Neuronal stem cell (in vitro differentiated cells): ENCODE measurements around the gene HSP90AA1.
A peak's percentile ranks its signal among the peaks of the same experiment; 100 is the strongest.
"Not testable (repeated sequence)": the region's sequence is repeated elsewhere in the genome, so short reads cannot be mapped to it uniquely, and the experiment has no call there.

Source experiments
- DNase-seq: peaks from one replicate; pipeline ENCODE4 v3.0.0-alpha.2; 2013; ENCODE audit warnings: low spot score
- H2AFZ ChIP-seq: one replicate; pipeline ENCODE4 v1.6.1; 2013; ENCODE audit warnings: mild to moderate bottlenecking, low read length, inconsistent platforms
- H2AK5ac ChIP-seq: 2 replicates; pipeline ENCODE4 v1.6.1; 2013; ENCODE audit warnings: low read depth, mild to moderate bottlenecking, inconsistent platforms, low read length, moderate library complexity, mixed read lengths
- H2BK120ac ChIP-seq: 2 replicates; pipeline ENCODE4 v1.6.1; 2013; ENCODE audit warnings: low read depth, mild to moderate bottlenecking, inconsistent platforms, low read length, moderate library complexity, mixed read lengths
- H2BK12ac ChIP-seq: one replicate; pipeline ENCODE4 v1.6.1; 2013; ENCODE audit warnings: low read length, inconsistent platforms
- H2BK15ac ChIP-seq: 2 replicates; pipeline ENCODE4 v1.6.1; 2013; ENCODE audit warnings: mild to moderate bottlenecking, low read length, inconsistent platforms, mixed read lengths
- H2BK5ac ChIP-seq: one replicate; pipeline ENCODE4 v1.6.1; 2013; ENCODE audit warnings: inconsistent platforms, mild to moderate bottlenecking, low read length, moderate library complexity
- H3K14ac ChIP-seq: one replicate; pipeline ENCODE4 v1.6.1; 2013; ENCODE audit warnings: low read length, inconsistent platforms
- H3K18ac ChIP-seq: 2 replicates; pipeline ENCODE4 v1.6.1; 2013; ENCODE audit warnings: low read length, inconsistent platforms
- H3K23ac ChIP-seq: 2 replicates; pipeline ENCODE4 v1.6.1; 2013; ENCODE audit warnings: low read depth, mild to moderate bottlenecking, mixed read lengths, low read length, inconsistent platforms; ENCODE audit not compliant: poor library complexity
- H3K27ac ChIP-seq: replicated peaks from 3 replicates; pipeline ENCODE4 v1.5.1; 2013; ENCODE audit warnings: low read length, inconsistent platforms
- H3K27me3 ChIP-seq, 3 experiments: 2 replicates each; pipeline ENCODE4 v1.6.1; 2013; ENCODE audit warnings: low read length in 3 of 3, mild to moderate bottlenecking in 2 of 3, inconsistent platforms in 1 of 3, low read depth in 1 of 3, mixed read lengths in 1 of 3, moderate library complexity in 1 of 3; ENCODE audit not compliant: control insufficient read depth in 3 of 3, insufficient read depth in 3 of 3
- H3K36me3 ChIP-seq, 2 donors: replicated peaks in 1 of 2; 2 replicates each; pipeline ENCODE4 v1.6.1; 2013; ENCODE audit warnings: low read length in 2 of 2; ENCODE audit not compliant: control insufficient read depth in 2 of 2, insufficient read depth in 2 of 2
- H3K4ac ChIP-seq: 2 replicates; pipeline ENCODE4 v1.6.1; 2013; ENCODE audit warnings: inconsistent platforms, mild to moderate bottlenecking, low read length, moderate library complexity
- H3K4me1 ChIP-seq, 2 donors: 1 replicate in 1 of 2; 2 replicates in 1 of 2; pipeline ENCODE4 v1.6.1; 2013; ENCODE audit warnings: low read length in 2 of 2, low read depth in 1 of 2; ENCODE audit not compliant: control insufficient read depth in 2 of 2, insufficient read depth in 1 of 2
- H3K4me2 ChIP-seq: one replicate; pipeline ENCODE4 v1.6.1; 2013; ENCODE audit warnings: mild to moderate bottlenecking, low read length, inconsistent platforms; ENCODE audit not compliant: insufficient read depth, poor library complexity, severe bottlenecking
- H3K4me3 ChIP-seq, 2 donors: 2 replicates each; pipeline ENCODE4 v1.5.1; 2013; ENCODE audit warnings: low read length in 2 of 2, mild to moderate bottlenecking in 2 of 2, inconsistent platforms in 1 of 2, moderate library complexity in 1 of 2
- H3K79me1 ChIP-seq: one replicate; pipeline ENCODE4 v1.6.1; 2013; ENCODE audit warnings: low read depth, mild to moderate bottlenecking, inconsistent platforms, low read length, moderate library complexity
- H3K9ac ChIP-seq: one replicate; pipeline ENCODE4 v1.6.1; 2013; ENCODE audit warnings: mild to moderate bottlenecking, low read depth, low read length, inconsistent platforms; ENCODE audit not compliant: poor library complexity
- H3K9me3 ChIP-seq, 2 donors: replicated peaks in 1 of 2; 2 replicates each; pipeline versions ENCODE3 to v1.6.1; 2013; ENCODE audit warnings: low read length in 2 of 2, mild to moderate bottlenecking in 2 of 2, inconsistent platforms in 1 of 2, low read depth in 1 of 2, mixed read lengths in 1 of 2, moderate library complexity in 1 of 2; ENCODE audit not compliant: control insufficient read depth in 2 of 2, insufficient read depth in 1 of 2
- H4K8ac ChIP-seq: one replicate; pipeline ENCODE4 v1.6.1; 2013; ENCODE audit warnings: low read depth, mild to moderate bottlenecking, inconsistent platforms, low read length, moderate library complexity
- H4K91ac ChIP-seq: one replicate; pipeline ENCODE4 v1.6.1; 2013; ENCODE audit warnings: low read length, low read depth, mild to moderate bottlenecking, inconsistent platforms; ENCODE audit not compliant: poor library complexity
- WGBS, 2 donors: extraction: QIAGEN DNeasy Blood & Tissue Kit; methylation state at CpG; one replicate each; pipeline ENCODE4 v1.1.7; 2013; ENCODE audit warnings: missing lambda C conversion rate in 2 of 2, mixed read lengths in 1 of 2; ENCODE audit not compliant: insufficient read length in 2 of 2, insufficient replicate concordance in 1 of 2; ENCODE audit errors: extremely low coverage in 2 of 2; 5-methylcytosine and 5-hydroxymethylcytosine counted together

The HSP90AA1 gene

DNA sequence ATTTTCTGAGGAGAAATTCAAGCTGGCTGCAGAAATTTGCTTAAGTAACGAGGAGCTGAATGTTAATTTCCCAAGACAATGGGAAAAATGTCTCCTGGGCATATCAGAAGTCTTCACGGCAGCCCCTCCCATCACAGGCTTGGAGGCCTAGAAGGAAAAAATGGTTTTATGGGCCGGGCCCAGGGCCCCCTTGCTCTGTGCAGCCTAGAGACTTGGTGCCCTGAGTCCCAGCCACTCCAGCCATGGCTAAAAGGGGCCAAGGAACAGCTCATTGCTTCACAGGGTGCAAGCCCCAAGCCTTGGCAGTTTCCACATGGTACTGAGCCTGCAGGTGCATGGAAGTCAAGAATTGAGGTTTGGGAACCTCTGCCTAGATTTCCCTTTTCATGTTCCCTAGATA, 24.3 kb upstream of the HSP90AA1 start:
- Histone ChIP-seq H3K4ac (no peak overlapping the region), H3K4me3 (no peak overlapping the region), H2BK120ac (no peak overlapping the region), H3K4me2 (no peak overlapping the region), H2BK5ac (no peak overlapping the region), H2AFZ (no peak overlapping the region), H3K4me1 (peaks cover 0 to 2% of the 10 kb centered on the region in 2 donors), H2BK12ac (no peak overlapping the region), H3K18ac (no peak overlapping the region), H3K9me3 (peaks cover 0 to 6% of the 10 kb centered on the region in 2 donors), H2AK5ac (no peak overlapping the region), H3K79me1 (no peaks in the 10 kb centered on the region), H3K27me3 (no peaks in the 10 kb centered on the region), H3K9ac (no peak overlapping the region), H3K23ac (no peak overlapping the region), H3K14ac (no peak overlapping the region), H3K36me3 (no peaks in the 10 kb centered on the region), H4K8ac (no peak overlapping the region), H2BK15ac (no peak overlapping the region), H3K27ac (no peak overlapping the region), H4K91ac (no peak overlapping the region)
- no CpG with 5 or more reads among the region's 3 CpGs for WGBS, 2 donors
- no peak for DNase-seq

DNA sequence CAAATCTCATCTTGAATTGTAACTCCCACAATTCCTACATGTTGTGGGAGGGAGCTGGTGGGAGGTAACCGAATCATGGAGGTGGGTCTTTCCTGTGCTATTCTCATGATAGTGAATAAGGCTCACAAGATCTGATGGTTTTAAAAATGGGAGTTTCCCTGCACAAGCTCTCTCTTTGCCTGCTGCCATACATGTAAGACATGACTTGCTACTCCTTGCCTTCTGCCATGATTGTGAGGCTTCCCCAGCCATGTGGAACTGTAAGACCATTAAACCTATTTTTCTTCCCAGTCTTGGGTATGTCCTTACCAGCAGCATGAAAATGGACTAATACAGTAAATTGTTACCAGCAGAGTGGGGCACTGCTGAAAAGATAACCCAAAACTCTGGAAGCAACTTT, 22.5 kb upstream of the HSP90AA1 start:
- H2AK5ac ChIP-seq, H2BK12ac ChIP-seq, H3K9ac ChIP-seq, H3K79me1 ChIP-seq, H3K23ac ChIP-seq, H2BK120ac ChIP-seq, H2AFZ ChIP-seq, H3K4me3 ChIP-seq, H3K4ac ChIP-seq, H3K36me3 ChIP-seq, H2BK15ac ChIP-seq, H3K4me2 ChIP-seq, H3K14ac ChIP-seq, DNase-seq, H3K27ac ChIP-seq, H4K8ac ChIP-seq, H3K4me1 ChIP-seq, H2BK5ac ChIP-seq, H3K18ac ChIP-seq, H3K9me3 ChIP-seq, H3K27me3 ChIP-seq, H4K91ac ChIP-seq: not testable (repeated sequence)
- no CpG with 5 or more reads among the region's 1 CpG for WGBS, 2 donors

DNA sequence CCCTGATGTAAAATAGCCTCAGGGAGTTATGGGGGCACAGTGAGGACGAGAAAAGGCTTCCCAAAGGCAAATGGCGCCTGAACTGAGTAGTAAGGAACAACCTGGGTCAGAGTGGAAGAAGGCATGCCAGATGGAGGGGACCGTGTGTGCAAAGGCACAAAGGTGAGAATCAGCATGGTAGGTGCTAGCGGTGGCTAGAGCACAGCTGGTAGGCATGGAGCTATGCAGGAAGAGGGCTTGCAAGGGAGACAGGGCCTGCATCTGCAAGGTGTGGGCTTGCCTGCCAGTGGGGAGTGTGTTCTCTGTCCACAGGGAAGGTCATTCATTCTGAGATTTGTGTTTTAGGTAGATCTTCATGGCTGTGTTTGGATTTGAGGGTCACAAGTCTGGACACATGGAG, 18.5 kb upstream of the HSP90AA1 start:
- Histone ChIP-seq H3K79me1 (no peaks in the 10 kb centered on the region), H2AK5ac (no peak overlapping the region), H2BK5ac (no peak overlapping the region), H3K14ac (no peak overlapping the region), H2BK120ac (no peak overlapping the region), H3K9me3 (no peaks in the 10 kb centered on the region), H3K4ac (no peak overlapping the region), H3K9ac (no peak overlapping the region), H3K4me3 (peak overlapping the region in 1 of 2 donors; percentile 24), H2BK12ac (no peak overlapping the region), H3K27ac (no peak overlapping the region), H3K4me2 (no peak overlapping the region), H3K4me1 (peaks cover 0 to 4% of the 10 kb centered on the region in 2 donors), H3K18ac (peak overlapping the region; percentile 44), H3K23ac (no peak overlapping the region), H3K36me3 (no peaks in the 10 kb centered on the region), H4K91ac (no peak overlapping the region), H4K8ac (no peak overlapping the region), H2AFZ (no peak overlapping the region), H3K27me3 (no peaks in the 10 kb centered on the region), H2BK15ac (no peak overlapping the region)
- no CpG with 5 or more reads among the region's 4 CpGs for WGBS, 2 donors
- no peak for DNase-seq

DNA sequence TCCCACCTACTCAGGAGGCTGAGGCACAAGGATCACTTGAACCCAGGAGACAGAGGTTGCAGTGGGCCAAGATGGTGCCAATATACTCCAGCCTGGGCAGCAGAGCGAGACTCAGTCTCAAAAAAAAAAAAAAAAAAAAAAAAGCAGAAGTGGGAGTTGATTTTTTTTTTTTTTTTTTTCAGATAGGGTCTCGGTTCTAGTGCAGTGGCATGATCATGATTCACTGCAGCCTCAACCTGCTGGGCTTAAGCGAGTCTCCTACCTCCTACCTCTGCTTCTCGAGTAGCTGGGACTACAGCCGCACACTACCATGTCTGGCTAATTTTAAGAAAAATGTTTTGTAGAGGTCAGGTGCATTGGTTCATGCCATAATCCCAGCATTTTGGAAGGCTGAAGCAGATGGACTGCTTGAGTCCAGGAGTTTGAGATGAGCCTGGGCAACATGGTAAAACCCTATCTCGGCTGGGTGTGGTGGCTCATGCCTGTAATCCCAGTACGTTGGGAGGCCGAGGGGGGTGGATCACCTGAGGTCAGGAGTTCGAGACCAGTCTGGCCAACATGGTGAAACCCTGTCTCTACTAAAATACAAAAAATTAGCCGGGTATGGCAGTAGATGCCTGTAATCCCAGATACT, 16.3 kb upstream of the HSP90AA1 start:
- Histone ChIP-seq H3K4me1 (peaks cover 0 to 4% of the 10 kb centered on the region in 2 donors), H2BK120ac (no peak overlapping the region), H4K8ac (no peak overlapping the region), H3K4me2 (no peak overlapping the region), H2BK12ac (no peak overlapping the region), H3K9me3 (no peaks in the 10 kb centered on the region), H2AK5ac (no peak overlapping the region), H4K91ac (no peak overlapping the region), H2BK5ac (no peak overlapping the region), H3K4me3 (no peak overlapping the region), H2BK15ac (no peak overlapping the region), H3K18ac (no peak overlapping the region), H3K36me3 (no peaks in the 10 kb centered on the region), H3K23ac (no peak overlapping the region), H3K79me1 (no peaks in the 10 kb centered on the region), H2AFZ (no peak overlapping the region), H3K4ac (no peak overlapping the region), H3K27me3 (no peaks in the 10 kb centered on the region), H3K9ac (no peak overlapping the region), H3K27ac (no peak overlapping the region), H3K14ac (no peak overlapping the region)
- no peak for DNase-seq
- no CpG with 5 or more reads among the region's 10 CpGs for WGBS, 2 donors
